Gastroesophageal sphincter (tissue), 4 donors: ENCODE results near the gene TWIST2. TPM values are rescaled to one million over a fixed set of nuclear protein-coding genes. Genes with fewer than 3 reads are reported as not detected.

Source experiments
- ATAC-seq: fragments of 150-250 bp; one replicate; pipeline ENCODE4 v1.9.1; 2016; ENCODE audit warnings: mild to moderate bottlenecking, moderate library complexity
- H3K27ac ChIP-seq, 4 donors: fragments of 200-600 bp; sonication (generic) in 3 of 4; 1 replicate in 3 of 4; 2 replicates in 1 of 4; pipeline ENCODE4 v1.5.1; 2016 to 2019
- H3K27me3 ChIP-seq: fragments of 200-600 bp; sonication (generic); one replicate; pipeline ENCODE4 v1.5.1; 2019
- H3K36me3 ChIP-seq, 2 donors: fragments of 200-600 bp; sonication (generic); one replicate each; pipeline ENCODE4 v1.5.1; 2019; ENCODE audit warnings: control low read depth in 1 of 2
- H3K4me1 ChIP-seq, 3 donors: fragments of 200-600 bp; sonication (generic); 1 replicate in 2 of 3; 2 replicates in 1 of 3; pipeline ENCODE4 v1.5.1; 2016 to 2019; ENCODE audit warnings: control low read depth in 2 of 3
- H3K4me3 ChIP-seq, 2 donors: fragments of 200-600 bp; sonication (generic); one replicate each; pipeline ENCODE4 v1.5.1; 2019; ENCODE audit warnings: mild to moderate bottlenecking in 1 of 2, moderate library complexity in 1 of 2
- H3K9me3 ChIP-seq, 3 donors: fragments of 200-600 bp; sonication (generic); one replicate each; pipeline ENCODE4 v1.5.1; 2017 to 2019; ENCODE audit warnings: control low read depth in 2 of 3
- EP300 ChIP-seq: sonication (generic); formaldehyde crosslinking; IDR thresholded peaks from one replicate; pipeline ENCODE4 v1.6.1; 2017; ENCODE audit warnings: antibody characterized with exemption, mild to moderate bottlenecking
- POLR2A ChIP-seq, 2 donors: fragments of 450-650 bp; IDR thresholded peaks; one replicate each; pipeline ENCODE4 v1.6.1; 2017; ENCODE audit warnings: antibody characterized with exemption in 2 of 2, mild to moderate bottlenecking in 2 of 2, moderate library complexity in 1 of 2
- POLR2AphosphoS5 ChIP-seq: sonication (generic); formaldehyde crosslinking; IDR thresholded peaks from one replicate; pipeline ENCODE4 v1.6.1; 2017; ENCODE audit warnings: antibody characterized with exemption
- WGBS, 2 donors: methylation state at CpG; one replicate each; pipeline ENCODE4 v1.1.5; 2018; ENCODE audit warnings: low coverage in 1 of 2; 5-methylcytosine and 5-hydroxymethylcytosine counted together
- total RNA-seq, 4 donors: library from RNA; depleted of rRNA; stranded (reverse); fragments of >200 nt; gene quantifications; one replicate each; pipeline ENCODE4 v1.1.0, GENCODE V29; 2016
- TF ChIP-seq, protein P1 (sequence below), 4 experiments: fragments of 200-600 bp in 2 of 4; fragments of 450-650 bp in 2 of 4; sonication (generic) in 1 of 4; IDR thresholded peaks; one replicate each; pipeline ENCODE4 v1.5.1; 2017 to 2019; ENCODE audit warnings: antibody characterized with exemption in 4 of 4, mild to moderate bottlenecking in 2 of 4, moderate library complexity in 2 of 4

Gene TWIST2
- total RNA-seq, 4 donors from 2014 or later, result 17.7 to 69.6 (median 45.2) TPM

DNA sequence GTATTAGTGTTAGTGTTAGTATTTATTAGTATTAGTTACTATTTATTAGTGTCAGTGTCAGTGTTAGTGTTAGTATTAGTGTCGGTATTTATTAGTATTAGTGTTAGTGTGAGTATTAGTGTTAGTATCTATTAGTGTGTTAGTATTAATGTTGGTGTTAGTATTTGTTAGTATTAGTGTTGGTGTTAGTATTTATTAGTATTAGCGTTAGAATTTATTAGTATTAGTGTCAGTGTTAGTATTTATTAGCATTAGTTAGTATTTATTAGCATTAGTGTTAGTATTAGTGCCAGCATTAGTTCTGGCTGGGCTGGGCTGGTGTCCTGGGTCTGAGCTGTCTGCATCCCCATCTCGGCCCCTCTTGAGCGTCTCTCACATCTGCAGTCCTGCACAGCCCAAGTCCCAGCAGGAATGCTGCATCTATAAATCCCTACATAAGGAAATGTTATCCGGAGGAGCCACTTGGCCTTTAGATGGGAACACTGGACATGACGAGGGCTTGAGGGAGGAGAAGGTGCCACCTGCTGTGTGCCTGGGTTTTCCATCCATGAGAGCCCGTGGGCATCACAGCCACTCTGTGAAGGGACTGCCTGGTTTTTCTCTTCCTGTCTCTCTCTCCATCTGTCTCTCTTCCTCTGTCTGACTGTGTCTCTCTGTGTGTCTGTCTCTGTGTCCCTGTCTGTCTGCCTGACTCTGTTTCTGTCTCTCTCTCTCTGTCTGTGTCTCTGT lies 33.6 kb downstream of the TWIST2 start:
- Histone ChIP-seq H3K4me3 (no peak overlapping the region), H3K27ac (no peak overlapping the region), H3K9me3 (no peaks in the 10 kb centered on the region), H3K4me1 (peaks cover 0 to 27% (median 5%) of the 10 kb centered on the region in 3 donors), H3K36me3 (no peaks in the 10 kb centered on the region), H3K27me3 (peaks cover 5% of the 10 kb centered on the region)
- no peak for ATAC-seq
- 72 to 83% methylated on average over 4 to 7 of the region's 7 CpGs for WGBS, 2 donors
- TF ChIP-seq POLR2A (IDR thresholded peaks at IDR 0.05), result no peak
- TF ChIP-seq EP300, result no peak
- TF ChIP-seq, protein P1, sequence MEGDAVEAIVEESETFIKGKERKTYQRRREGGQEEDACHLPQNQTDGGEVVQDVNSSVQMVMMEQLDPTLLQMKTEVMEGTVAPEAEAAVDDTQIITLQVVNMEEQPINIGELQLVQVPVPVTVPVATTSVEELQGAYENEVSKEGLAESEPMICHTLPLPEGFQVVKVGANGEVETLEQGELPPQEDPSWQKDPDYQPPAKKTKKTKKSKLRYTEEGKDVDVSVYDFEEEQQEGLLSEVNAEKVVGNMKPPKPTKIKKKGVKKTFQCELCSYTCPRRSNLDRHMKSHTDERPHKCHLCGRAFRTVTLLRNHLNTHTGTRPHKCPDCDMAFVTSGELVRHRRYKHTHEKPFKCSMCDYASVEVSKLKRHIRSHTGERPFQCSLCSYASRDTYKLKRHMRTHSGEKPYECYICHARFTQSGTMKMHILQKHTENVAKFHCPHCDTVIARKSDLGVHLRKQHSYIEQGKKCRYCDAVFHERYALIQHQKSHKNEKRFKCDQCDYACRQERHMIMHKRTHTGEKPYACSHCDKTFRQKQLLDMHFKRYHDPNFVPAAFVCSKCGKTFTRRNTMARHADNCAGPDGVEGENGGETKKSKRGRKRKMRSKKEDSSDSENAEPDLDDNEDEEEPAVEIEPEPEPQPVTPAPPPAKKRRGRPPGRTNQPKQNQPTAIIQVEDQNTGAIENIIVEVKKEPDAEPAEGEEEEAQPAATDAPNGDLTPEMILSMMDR (IDR thresholded peaks at IDR 0.05), result no peak
- TF ChIP-seq POLR2AphosphoS5, result no peak

DNA sequence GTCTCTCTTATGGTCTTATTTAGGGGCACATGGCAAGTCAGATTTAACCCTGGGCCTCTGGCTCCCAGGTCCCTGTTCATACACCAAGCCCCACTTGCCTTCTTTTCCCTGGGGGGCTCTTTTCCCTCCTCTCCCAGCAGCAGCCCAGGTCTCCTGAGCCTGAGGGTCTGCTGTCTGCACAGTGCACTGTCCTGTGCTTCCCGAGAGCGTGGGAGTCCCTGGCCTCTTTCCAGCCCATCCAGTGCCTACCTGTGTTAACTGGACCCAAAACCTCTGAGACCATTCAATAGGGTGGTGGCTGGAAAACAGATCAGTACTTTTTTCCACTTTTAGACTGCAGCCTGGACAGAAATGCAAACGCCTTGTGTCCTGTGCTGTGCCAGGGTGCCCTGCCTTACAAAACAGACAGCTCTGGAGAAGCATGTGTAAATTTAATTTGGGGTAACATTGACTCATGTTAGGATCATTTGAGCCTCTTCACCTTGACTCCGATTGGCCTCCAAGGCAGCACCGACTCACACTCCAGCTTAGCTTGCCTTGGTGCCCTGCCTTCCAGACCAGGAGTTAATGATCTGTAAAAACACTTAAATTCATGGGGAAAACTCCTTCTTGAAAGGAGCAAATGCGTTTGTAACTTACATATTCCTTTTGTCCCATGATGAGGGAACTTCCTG lies 34.3 kb downstream of the TWIST2 start:
- H3K36me3 ChIP-seq, result no peaks in the 10 kb centered on the region
- no peaks in the 10 kb centered on the region for H3K9me3 ChIP-seq
- 69 to 79% methylated on average over 2 to 5 of the region's 6 CpGs for WGBS, 2 donors
- TF ChIP-seq POLR2A (IDR thresholded peaks at IDR 0.05) (no peak), EP300 (no peak)
- H3K27ac ChIP-seq, result no peak overlapping the region
- peaks cover 0 to 26% (median 5%) of the 10 kb centered on the region in 3 donors for H3K4me1 ChIP-seq
- no peak for ATAC-seq
- H3K4me3 ChIP-seq, result no peak overlapping the region
- H3K27me3 ChIP-seq, result peaks cover 5% of the 10 kb centered on the region

DNA sequence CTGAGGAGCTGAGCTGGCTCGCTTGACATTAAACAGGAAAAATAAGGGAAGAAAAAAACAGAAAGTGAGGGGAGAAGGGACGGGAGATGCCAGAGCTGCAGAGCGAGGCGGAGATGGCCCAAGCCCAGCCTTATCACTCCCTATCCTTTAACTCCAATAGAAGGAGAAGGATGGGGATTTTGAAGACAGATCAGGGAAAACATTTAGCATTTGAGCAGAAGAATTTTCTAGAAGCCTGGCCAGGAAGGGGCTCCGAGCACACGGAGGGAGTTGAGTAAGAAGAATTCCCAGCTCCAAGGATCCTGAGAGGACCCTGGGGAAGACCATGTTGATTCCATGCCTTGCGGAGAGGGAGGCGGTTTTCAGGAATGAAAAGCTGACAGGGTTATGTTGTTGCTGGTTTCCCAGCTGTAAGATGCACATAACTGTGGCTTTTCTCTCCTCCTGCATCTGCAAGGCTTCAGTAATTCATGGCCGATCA lies 35.6 kb downstream of the TWIST2 start:
- no peak overlapping the region for H3K27ac ChIP-seq

DNA sequence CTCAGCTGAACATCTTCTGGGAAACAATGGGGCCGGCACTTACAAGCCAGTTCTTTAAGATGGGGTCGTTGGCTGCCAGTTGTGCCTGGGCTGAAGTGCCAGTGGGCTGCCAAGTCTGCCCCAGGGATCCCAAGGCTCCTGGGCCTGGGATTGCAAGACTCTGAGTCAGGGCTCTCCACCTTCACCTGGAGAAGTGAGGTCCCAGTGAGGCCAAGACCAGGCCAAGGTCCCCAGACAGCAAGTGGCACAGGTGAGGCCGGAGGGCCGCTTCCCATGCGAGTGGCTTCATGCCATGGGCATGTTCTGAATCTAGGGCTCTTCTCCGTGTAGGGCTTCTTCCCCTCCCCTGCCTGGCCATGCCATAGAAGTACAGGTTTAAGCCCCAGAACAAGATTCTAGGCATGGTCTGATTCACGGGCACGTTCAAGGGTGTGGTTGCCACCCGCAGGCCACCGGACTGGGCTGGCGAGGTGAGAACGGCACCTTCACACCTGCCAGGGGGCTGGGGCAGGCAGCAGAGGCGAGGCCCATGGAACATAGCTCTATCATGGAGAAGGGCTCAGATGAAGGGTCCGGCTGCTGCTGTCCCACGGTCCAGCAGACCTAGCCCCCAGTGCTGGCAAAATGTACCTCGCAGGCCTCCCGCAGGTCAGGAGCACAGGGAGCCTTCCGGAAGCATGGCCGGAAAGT lies 36.4 kb downstream of the TWIST2 start:
- no peak for ATAC-seq
- WGBS, 2 donors, result no CpG with 5 or more reads among the region's 19 CpGs
- no peak overlapping the region for H3K4me3 ChIP-seq
- peaks cover 0 to 5% of the 10 kb centered on the region in 2 donors for H3K36me3 ChIP-seq
- peaks cover 0 to 26% (median 5%) of the 10 kb centered on the region in 3 donors for H3K4me1 ChIP-seq
- TF ChIP-seq POLR2A (IDR thresholded peaks at IDR 0.05) (no peak), POLR2AphosphoS5 (no peak), EP300 (no peak)
- TF ChIP-seq, protein P1 (IDR thresholded peaks at IDR 0.05), result no peak
- peaks cover 5% of the 10 kb centered on the region for H3K27me3 ChIP-seq
- H3K9me3 ChIP-seq, result no peaks in the 10 kb centered on the region
- H3K27ac ChIP-seq, result no peak overlapping the region

More for the DNA sequence above, 35.6 kb downstream of the TWIST2 start:
- Histone ChIP-seq H3K36me3 (peaks cover 0 to 5% of the 10 kb centered on the region in 2 donors), H3K4me1 (peaks cover 0 to 26% (median 5%) of the 10 kb centered on the region in 3 donors), H3K27me3 (peaks cover 5% of the 10 kb centered on the region), H3K4me3 (no peak overlapping the region), H3K9me3 (no peaks in the 10 kb centered on the region)
- no peak for ATAC-seq
- 51 to 64% methylated on average over 4 to 9 of the region's 9 CpGs for WGBS, 2 donors
- TF ChIP-seq POLR2A (IDR thresholded peaks at IDR 0.05) (no peak), EP300 (no peak), POLR2AphosphoS5 (no peak)
- TF ChIP-seq, protein P1 (IDR thresholded peaks at IDR 0.05), result no peak

DNA sequence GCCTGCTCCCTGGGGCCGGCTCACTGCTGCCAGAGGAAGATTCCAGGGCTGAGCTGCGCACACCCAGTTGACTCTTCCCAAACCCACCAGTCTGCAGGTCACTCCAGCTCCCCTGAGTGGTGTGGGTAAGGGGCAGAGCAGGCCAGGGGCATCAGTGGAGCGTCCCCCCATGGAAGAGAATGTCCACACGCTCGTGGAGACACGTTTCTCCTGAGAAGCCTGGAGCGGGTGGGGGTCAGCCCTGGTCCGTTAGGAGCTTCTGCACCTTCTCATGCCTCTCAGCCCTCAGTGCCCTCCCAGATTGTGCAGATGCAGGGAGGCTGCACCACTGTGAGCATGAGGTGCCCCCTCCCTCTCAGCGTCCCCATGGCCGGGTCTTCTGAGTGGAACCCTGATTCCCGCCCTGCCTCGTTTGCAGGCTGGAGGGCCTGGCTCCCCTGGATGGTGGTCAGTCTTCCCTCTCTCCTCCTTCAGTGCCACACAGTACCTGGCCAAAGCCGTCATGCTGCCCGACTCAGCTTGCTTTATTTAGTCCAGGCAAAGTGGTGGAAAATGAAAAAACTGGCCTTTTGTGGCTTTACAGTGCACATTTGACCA lies 37.0 kb downstream of the TWIST2 start:
- Histone ChIP-seq H3K4me1 (peaks cover 0 to 26% (median 5%) of the 10 kb centered on the region in 3 donors), H3K27ac (no peak overlapping the region), H3K4me3 (no peak overlapping the region), H3K9me3 (no peaks in the 10 kb centered on the region), H3K36me3 (peaks cover 0 to 5% of the 10 kb centered on the region in 2 donors), H3K27me3 (peaks cover 5% of the 10 kb centered on the region)
- no peak for TF ChIP-seq POLR2AphosphoS5
- TF ChIP-seq POLR2A (IDR thresholded peaks at IDR 0.05), result no peak
- TF ChIP-seq, protein P1 (IDR thresholded peaks at IDR 0.05), result no peak
- TF ChIP-seq EP300, result no peak
- WGBS, 2 donors, result 88% methylated on average over 5 of the region's 14 CpGs; no CpG with 5 or more reads in 1 of the 2 donors
- ATAC-seq, result no peak
